NB4 (cell line): ENCODE data around the gene GALK2.
A peak's percentile ranks its signal among the peaks of the same experiment; 100 is the strongest.

Experiments used
- DNase-seq: peaks from one replicate; pipeline ENCODE4 v3.0.0; 2010; ENCODE audit warnings: low read depth
- H3K4me3 ChIP-seq: one replicate; pipeline ENCODE4 v1.5.1; 2011; ENCODE audit warnings: mild to moderate bottlenecking, low read depth, low read length, moderate library complexity
- CTCF ChIP-seq: IDR thresholded peaks from one replicate; pipeline ENCODE4 v1.5.1; 2012; ENCODE audit warnings: low read depth, low read length
- MAX ChIP-seq: IDR thresholded peaks from 2 replicates; pipeline ENCODE4 v1.6.1; 2011; ENCODE audit warnings: low read depth, low read length
- MYC ChIP-seq: IDR thresholded peaks from 2 replicates; pipeline ENCODE4 v1.6.1; 2011; ENCODE audit warnings: low read depth, low read length
- POLR2A ChIP-seq: IDR thresholded peaks from 2 replicates; pipeline ENCODE4 v1.6.1; 2011; ENCODE audit warnings: mild to moderate bottlenecking; ENCODE audit not compliant: insufficient read length; ENCODE audit errors: extremely low read depth

GALK2 gene

DNA sequence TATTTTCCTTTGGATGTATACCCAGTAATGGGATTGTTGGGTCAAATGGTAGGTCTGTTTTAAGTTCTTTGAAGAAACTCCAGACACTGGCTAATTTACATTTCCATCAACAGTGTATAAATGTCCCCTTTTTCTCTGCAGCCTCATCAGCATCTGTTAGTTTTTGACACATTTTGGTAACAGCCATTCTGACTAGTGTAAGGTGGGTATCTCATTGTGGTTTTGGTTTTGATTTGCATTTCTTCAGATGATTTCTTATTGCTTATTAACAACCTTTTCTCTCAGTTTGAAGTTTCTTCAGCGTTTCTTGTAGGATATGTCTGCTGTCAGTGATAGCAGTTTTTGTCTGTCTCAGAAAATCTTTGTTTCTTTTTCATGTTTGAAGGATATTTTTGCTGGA, 15.4 kb downstream of the GALK2 start:
- DNase-seq: no peak
- H3K4me3 ChIP-seq: no peak overlapping the region
- TF ChIP-seq POLR2A: no peak
- no peak for TF ChIP-seq MYC
- TF ChIP-seq MAX: no peak
- TF ChIP-seq CTCF: no peak

DNA sequence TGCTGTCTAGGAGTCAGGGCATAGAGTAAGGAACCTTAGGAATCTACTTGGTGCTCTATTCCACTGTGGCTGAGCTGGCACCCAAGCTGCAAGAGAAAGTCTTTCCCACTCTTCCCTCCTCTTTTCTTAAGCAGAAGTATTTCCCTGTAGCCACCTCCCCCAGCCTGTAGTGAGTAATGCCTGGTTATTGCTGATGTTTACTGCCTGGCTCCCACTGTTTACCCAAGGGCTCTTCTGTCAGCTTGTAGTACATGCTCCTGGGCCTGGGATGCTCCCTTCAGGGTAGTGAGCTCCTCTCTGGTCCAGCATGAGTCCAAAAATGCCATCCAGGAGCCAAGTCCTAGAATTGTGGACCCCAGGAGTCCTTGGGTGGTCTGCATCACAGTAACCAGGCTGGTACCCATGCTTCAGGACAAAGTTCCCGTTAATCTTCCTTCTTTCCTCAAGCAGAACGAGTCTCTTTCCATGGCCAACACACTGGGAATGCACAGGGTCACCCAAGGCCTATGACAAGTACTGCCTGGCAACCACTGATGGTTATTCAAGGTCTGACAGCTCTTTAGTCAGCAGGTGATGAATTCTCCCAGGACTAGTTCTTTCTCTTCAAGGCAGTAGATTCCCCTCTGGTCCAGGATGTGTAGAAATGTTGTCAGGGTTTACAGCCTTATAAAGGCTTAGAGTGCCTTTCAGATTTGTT, 17.6 kb downstream of the GALK2 start:
- DNase-seq: no peak
- no peak for TF ChIP-seq POLR2A
- no peak for TF ChIP-seq MYC
- TF ChIP-seq MAX: no peak
- TF ChIP-seq CTCF: no peak
- H3K4me3 ChIP-seq: no peak overlapping the region

- DNase-seq: no peak
- TF ChIP-seq POLR2A (no peak), MAX (no peak), CTCF (no peak), MYC (no peak)
Measured at GRCh38 chr15:49188933-49189332, 18.9 kb downstream of the GALK2 start.

DNA sequence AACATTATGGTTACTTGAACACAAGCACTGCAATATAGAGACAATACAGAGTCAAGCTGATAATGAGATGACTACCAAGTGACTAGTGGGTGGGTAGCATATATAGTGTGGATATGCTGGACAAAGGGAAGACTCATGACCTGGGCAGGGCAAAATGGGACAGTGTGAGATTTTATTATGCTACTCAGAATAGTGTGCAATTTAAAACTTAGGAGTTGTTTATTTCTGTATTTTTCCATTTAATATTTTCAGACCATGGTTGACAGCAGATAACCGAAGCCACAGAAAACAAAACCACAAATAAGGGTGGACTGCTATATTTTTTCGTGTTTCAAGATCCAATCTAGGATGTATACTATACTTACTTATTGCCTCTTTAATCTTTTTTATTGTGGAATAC, 19.6 kb downstream of the GALK2 start:
- no peak for TF ChIP-seq MYC
- no peak for TF ChIP-seq POLR2A
- no peak for TF ChIP-seq MAX
- TF ChIP-seq CTCF: no peak
- DNase-seq: no peak

More at GRCh38 chr15:49188933-49189332, 18.9 kb downstream of the GALK2 start:
- no peak overlapping the region for H3K4me3 ChIP-seq

DNA sequence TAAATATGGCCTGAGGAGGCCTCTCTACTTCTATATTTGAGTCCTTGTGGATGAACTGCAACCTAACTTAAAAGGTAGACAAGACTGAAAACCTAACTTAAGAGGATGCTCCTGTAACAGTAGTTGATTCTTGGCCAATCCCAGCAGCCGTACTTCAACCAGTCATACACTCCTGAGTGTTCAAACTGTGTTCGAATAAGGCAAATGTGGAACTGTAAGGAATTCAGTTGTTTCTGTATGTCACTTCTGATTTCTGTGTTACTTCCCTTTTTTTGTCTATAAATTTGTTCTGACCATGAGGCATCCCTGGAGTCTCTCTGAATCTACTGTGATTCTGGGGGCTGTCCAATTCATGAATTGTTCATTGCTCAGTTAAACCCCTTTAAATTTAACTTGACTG, 20.5 kb downstream of the GALK2 start:
- DNase-seq: peak; percentile 67
- TF ChIP-seq MAX (no peak), CTCF (no peak), MYC (no peak), POLR2A (no peak)
- H3K4me3 ChIP-seq: no peak overlapping the region

More for the DNA sequence above, 19.6 kb downstream of the GALK2 start:
- H3K4me3 ChIP-seq: no peak overlapping the region

- no peak for DNase-seq
- TF ChIP-seq POLR2A: no peak
- TF ChIP-seq MAX: no peak
- no peak for TF ChIP-seq CTCF
- no peak for TF ChIP-seq MYC
- H3K4me3 ChIP-seq: no peak overlapping the region
Measured at GRCh38 chr15:49191892-49192291, 21.8 kb downstream of the GALK2 start.
